Keratinocyte (primary cell): ENCODE measurements around the gene STOX2. TPM values are rescaled to one million over a fixed set of nuclear protein-coding genes. Genes with fewer than 3 reads are reported as not detected.

Experiments
- DNase-seq: peaks from one replicate; pipeline ENCODE4 v3.0.0-alpha.2; 2011; ENCODE audit warnings: low read depth, missing footprints, low spot score
- FAIRE-seq: peaks from 2 replicates; lab custom pipeline; 2011; peaks lifted over from hg19 to GRCh38; lab: Jason Lieb, UNC
- H2AFZ ChIP-seq: 2 replicates; pipeline ENCODE4 v1.6.0; 2012; ENCODE audit warnings: low read length, control low read depth, inconsistent platforms; ENCODE audit not compliant: control insufficient read depth
- H3K27ac ChIP-seq: 2 replicates; pipeline ENCODE4 v1.5.1; 2011; ENCODE audit warnings: low read length; ENCODE audit not compliant: control insufficient read depth, insufficient read depth
- H3K27me3 ChIP-seq: 3 replicates; pipeline ENCODE4 v1.6.0; 2011; ENCODE audit warnings: low read length; ENCODE audit not compliant: control insufficient read depth, insufficient read depth; ENCODE audit errors: extremely low read depth
- H3K36me3 ChIP-seq, 2 experiments: 2 replicates in 1 of 2; 3 replicates in 1 of 2; pipeline ENCODE4 v1.5.1; 2011; ENCODE audit warnings: low read length in 2 of 2, mild to moderate bottlenecking in 1 of 2; ENCODE audit not compliant: control insufficient read depth in 2 of 2, insufficient read depth in 2 of 2; ENCODE audit errors: extremely low read depth in 1 of 2
- H3K4me1 ChIP-seq: 3 replicates; pipeline ENCODE4 v1.5.1; 2011; ENCODE audit warnings: low read length; ENCODE audit not compliant: control insufficient read depth, insufficient read depth; ENCODE audit errors: extremely low read depth
- H3K4me2 ChIP-seq: 3 replicates; pipeline ENCODE4 v1.6.0; 2011; ENCODE audit warnings: low read depth, low read length; ENCODE audit not compliant: control insufficient read depth, insufficient read depth; ENCODE audit errors: extremely low read depth
- H3K4me3 ChIP-seq, 3 experiments: fragments of 200-600 bp in 1 of 3; sonication (generic) in 1 of 3; 2 replicates in 2 of 3; 3 replicates in 1 of 3; pipeline ENCODE4 v1.5.1; 2011 to 2016; ENCODE audit warnings: low read length in 3 of 3, mild to moderate bottlenecking in 3 of 3, control low read depth in 2 of 3, inconsistent platforms in 1 of 3, low read depth in 1 of 3, mixed read lengths in 1 of 3, mixed run types in 1 of 3, moderate library complexity in 1 of 3; ENCODE audit not compliant: control insufficient read depth in 2 of 3, insufficient read depth in 2 of 3; ENCODE audit errors: extremely low read depth in 1 of 3
- H3K79me2 ChIP-seq: 2 replicates; pipeline ENCODE4 v1.6.0; 2012; ENCODE audit warnings: low read length; ENCODE audit not compliant: control insufficient read depth, insufficient read depth
- H3K9ac ChIP-seq: 3 replicates; pipeline ENCODE4 v1.6.0; 2011; ENCODE audit warnings: low read length; ENCODE audit not compliant: control insufficient read depth, insufficient read depth; ENCODE audit errors: extremely low read depth
- H3K9me1 ChIP-seq: 3 replicates; pipeline ENCODE4 v1.6.0; 2011; ENCODE audit warnings: low read length; ENCODE audit not compliant: control insufficient read depth, insufficient read depth; ENCODE audit errors: extremely low read depth
- H3K9me3 ChIP-seq: 2 replicates; pipeline ENCODE4 v1.5.1; 2012; ENCODE audit warnings: low read depth, low read length; ENCODE audit not compliant: control insufficient read depth
- H4K20me1 ChIP-seq: 3 replicates; pipeline ENCODE4 v1.6.0; 2011; ENCODE audit warnings: low read length; ENCODE audit not compliant: control insufficient read depth, insufficient read depth; ENCODE audit errors: extremely low read depth
- EZH2 ChIP-seq: IDR thresholded peaks from one replicate; pipeline ENCODE4 v1.6.1; 2012; ENCODE audit warnings: inconsistent platforms, mild to moderate bottlenecking, low read length, moderate library complexity
- dilution Hi-C: fragments of 300-500 bp; cut with MboI; formaldehyde crosslinking; loops from one replicate; pipeline ENCODE4 v1.7.0; 2020; ENCODE audit warnings: low sequenced_read_pairs; ENCODE audit not compliant: extremely low pct_ligation_motif_present
- polyA plus RNA-seq, 5 experiments: library from polyadenylated mRNA; depleted of rRNA in 3 of 5; stranded (reverse) in 3 of 5; stranded (forward) in 1 of 5; unstranded in 1 of 5; fragments of >200 nt; gene quantifications; 1 replicate in 1 of 5; 2 replicates in 3 of 5; 3 replicates in 1 of 5; pipeline versions ENCODE4 v1.2.1 to v1.2.3, GENCODE V29; 2011 to 2012; ENCODE audit warnings: missing spikeins in 2 of 5, low read depth in 1 of 5, low replicate concordance in 1 of 5
- TF ChIP-seq, protein P1 (sequence below), 3 experiments: IDR thresholded peaks in 1 of 3; conservative IDR thresholded peaks in 1 of 3; optimal IDR thresholded peaks in 1 of 3; 2 replicates in 2 of 3; 3 replicates in 1 of 3; pipeline versions ENCODE3 to v1.5.1; 2011; ENCODE audit warnings: low read length in 3 of 3, mild to moderate bottlenecking in 3 of 3, moderate library complexity in 2 of 3, control low read depth in 1 of 3, inconsistent platforms in 1 of 3; ENCODE audit not compliant: insufficient read depth in 2 of 3; ENCODE audit errors: extremely low read depth in 1 of 3

STOX2 gene
- polyA plus RNA-seq, 1 donor (not counting 4 experiments of a cell fraction or from before 2014, with no cell fraction given), result 1.6 TPM

DNA sequence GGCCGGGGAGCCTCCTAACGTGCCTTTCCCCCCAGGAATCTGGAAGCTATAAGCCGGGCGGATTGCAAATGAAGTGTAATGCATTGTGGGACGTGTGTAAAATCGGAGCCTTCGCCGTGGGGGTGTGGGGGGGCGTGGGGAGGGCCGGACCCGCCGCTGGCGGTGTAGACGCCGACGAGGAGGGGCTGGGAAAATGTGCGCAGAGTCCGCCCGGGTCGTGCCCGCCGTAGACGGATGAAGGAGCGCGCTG lies 1.3 kb downstream of the STOX2 start:
- DNase-seq, result no peak
- H3K27me3 ChIP-seq, result peaks cover 35% of the 10 kb centered on the region
- no peak overlapping the region for H3K9ac ChIP-seq
- no peaks in the 10 kb centered on the region for H3K36me3 ChIP-seq
- H3K4me1 ChIP-seq, result peaks cover 7% of the 10 kb centered on the region
- FAIRE-seq, result no peak
- peak overlapping the region in 1 of 3 experiments; percentile 12 for H3K4me3 ChIP-seq
- H3K27ac ChIP-seq, result no peak overlapping the region
- no peaks in the 10 kb centered on the region for H4K20me1 ChIP-seq
- no peak overlapping the region for H2AFZ ChIP-seq
- H3K79me2 ChIP-seq, result no peaks in the 10 kb centered on the region
- dilution Hi-C loops, result no loop called here
- TF ChIP-seq, protein P1, sequence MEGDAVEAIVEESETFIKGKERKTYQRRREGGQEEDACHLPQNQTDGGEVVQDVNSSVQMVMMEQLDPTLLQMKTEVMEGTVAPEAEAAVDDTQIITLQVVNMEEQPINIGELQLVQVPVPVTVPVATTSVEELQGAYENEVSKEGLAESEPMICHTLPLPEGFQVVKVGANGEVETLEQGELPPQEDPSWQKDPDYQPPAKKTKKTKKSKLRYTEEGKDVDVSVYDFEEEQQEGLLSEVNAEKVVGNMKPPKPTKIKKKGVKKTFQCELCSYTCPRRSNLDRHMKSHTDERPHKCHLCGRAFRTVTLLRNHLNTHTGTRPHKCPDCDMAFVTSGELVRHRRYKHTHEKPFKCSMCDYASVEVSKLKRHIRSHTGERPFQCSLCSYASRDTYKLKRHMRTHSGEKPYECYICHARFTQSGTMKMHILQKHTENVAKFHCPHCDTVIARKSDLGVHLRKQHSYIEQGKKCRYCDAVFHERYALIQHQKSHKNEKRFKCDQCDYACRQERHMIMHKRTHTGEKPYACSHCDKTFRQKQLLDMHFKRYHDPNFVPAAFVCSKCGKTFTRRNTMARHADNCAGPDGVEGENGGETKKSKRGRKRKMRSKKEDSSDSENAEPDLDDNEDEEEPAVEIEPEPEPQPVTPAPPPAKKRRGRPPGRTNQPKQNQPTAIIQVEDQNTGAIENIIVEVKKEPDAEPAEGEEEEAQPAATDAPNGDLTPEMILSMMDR (optimal IDR thresholded peaks at IDR 0.05 in 1 of 3, IDR thresholded peaks at IDR 0.05 in 1 of 3, conservative IDR thresholded peaks at IDR 0.05 in 1 of 3; ENCODE audit: extremely low read depth in 1 of 3, insufficient read depth in 2 of 3, low read length in 3 of 3), result no peak
- TF ChIP-seq EZH2, result no peak
- peak overlapping the region; percentile 57 for H3K4me2 ChIP-seq
- H3K9me3 ChIP-seq, result no peaks in the 10 kb centered on the region
- no peaks in the 10 kb centered on the region for H3K9me1 ChIP-seq

- peak; percentile 98 for TF ChIP-seq EZH2
- TF ChIP-seq, protein P1 (optimal IDR thresholded peaks at IDR 0.05 in 1 of 3, IDR thresholded peaks at IDR 0.05 in 1 of 3, conservative IDR thresholded peaks at IDR 0.05 in 1 of 3; ENCODE audit: extremely low read depth in 1 of 3, insufficient read depth in 2 of 3, low read length in 3 of 3), result no peak
- peak overlapping the region; percentile 27 for H2AFZ ChIP-seq
- dilution Hi-C loops, result no loop called here
- DNase-seq (no peak), FAIRE-seq (no peak)
- peak overlapping the region; percentile 57 for H3K4me2 ChIP-seq
- H3K4me3 ChIP-seq, result peak overlapping the region in 2 of 3 experiments; percentile 12 to 47
- H3K9me3 ChIP-seq, result no peaks in the 10 kb centered on the region
- no peaks in the 10 kb centered on the region for H3K9me1 ChIP-seq
- H3K27ac ChIP-seq, result no peak overlapping the region
- peaks cover 7% of the 10 kb centered on the region for H3K4me1 ChIP-seq
- H3K9ac ChIP-seq, result no peak overlapping the region
- H3K27me3 ChIP-seq, result peaks cover 35% of the 10 kb centered on the region
- H3K36me3 ChIP-seq, result no peaks in the 10 kb centered on the region
- H4K20me1 ChIP-seq, result no peaks in the 10 kb centered on the region
- no peaks in the 10 kb centered on the region for H3K79me2 ChIP-seq
These were observed 1.9 kb downstream of the STOX2 start for GRCh38 chr4:183906739-183907651.
